ENCODE data around the gene ZNF304. TPM values are rescaled to one million over a fixed set of nuclear protein-coding genes. Genes with fewer than 3 reads are reported as not detected.
A peak's percentile ranks its signal among the peaks of the same experiment; 100 is the strongest.
"Not testable (repeated sequence)": the region's sequence is repeated elsewhere in the genome, so short reads cannot be mapped to it uniquely, and the experiment has no call there.

Gene ZNF304
- total RNA-seq, 1 experiment from 2014 or later, result 11.1 TPM

DNA sequence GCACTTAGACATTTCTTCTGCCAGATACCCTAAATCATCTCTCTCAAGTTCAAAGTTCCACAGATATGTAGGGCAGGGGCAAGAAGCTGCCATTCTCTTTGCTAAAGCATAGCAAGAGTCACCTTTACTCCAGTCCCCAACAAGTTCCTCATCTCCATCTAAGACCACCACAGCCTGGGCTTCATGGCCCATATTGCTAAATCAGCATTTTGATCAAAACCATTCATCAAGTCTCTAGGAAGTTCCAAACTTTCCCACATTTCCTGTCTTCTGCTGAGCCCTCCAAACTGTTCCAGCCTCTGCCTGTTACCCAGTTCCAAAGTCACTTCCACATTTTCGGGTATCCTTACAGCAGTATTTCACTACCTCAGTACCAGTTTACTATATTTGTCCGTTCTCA is 23.6 kb downstream of the ZNF304 start:
- Histone ChIP-seq H3K9me3 (replicated peaks) (peaks cover 30% of the 10 kb centered on the region), H3K36me3 (peaks cover 66% of the 10 kb centered on the region)
- H3K4me3 ChIP-seq; H3K27me3 ChIP-seq (replicated peaks); H3K27ac ChIP-seq; DNase-seq (ENCODE audit: low read depth in 1 of 2, low spot score in 2 of 2); H3K4me1 ChIP-seq (replicated peaks): not testable (repeated sequence)

DNA sequence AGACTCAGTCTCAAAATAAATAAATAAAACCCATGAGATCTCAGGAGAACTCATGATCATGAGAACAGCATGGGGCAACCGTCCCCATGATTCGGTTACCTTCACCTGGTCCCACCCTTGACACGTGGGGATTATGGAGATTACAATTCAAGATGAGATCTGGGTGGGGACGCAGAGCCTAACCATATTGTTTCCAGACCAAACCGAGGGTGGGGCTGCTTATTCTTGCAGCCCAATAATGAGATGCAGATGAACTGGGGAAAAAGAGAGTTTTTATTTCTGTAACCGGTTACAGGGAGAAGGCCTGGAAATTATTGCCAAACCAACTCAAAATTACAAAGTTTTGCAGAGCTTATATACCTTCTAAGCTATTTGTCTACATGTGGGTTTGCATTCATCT is 25.1 kb downstream of the ZNF304 start:
- Histone ChIP-seq H3K4me1 (replicated peaks) (no peaks in the 10 kb centered on the region), H3K4me3 (no peak overlapping the region), H3K9me3 (replicated peaks) (peaks cover 30% of the 10 kb centered on the region), H3K27me3 (replicated peaks) (no peaks in the 10 kb centered on the region), H3K36me3 (peaks cover 66% of the 10 kb centered on the region), H3K27ac (no peak overlapping the region)
- DNase-seq (ENCODE audit: low read depth in 1 of 2, low spot score in 2 of 2), result no peak

GRCh38 chr19:57377498-57378146 is 26.6 kb downstream of the ZNF304 start:
- no peak overlapping the region for H3K4me3 ChIP-seq
- H3K9me3 ChIP-seq (replicated peaks), result peaks cover 30% of the 10 kb centered on the region
- DNase-seq (ENCODE audit: low read depth in 1 of 2, low spot score in 2 of 2), result no peak

DNA sequence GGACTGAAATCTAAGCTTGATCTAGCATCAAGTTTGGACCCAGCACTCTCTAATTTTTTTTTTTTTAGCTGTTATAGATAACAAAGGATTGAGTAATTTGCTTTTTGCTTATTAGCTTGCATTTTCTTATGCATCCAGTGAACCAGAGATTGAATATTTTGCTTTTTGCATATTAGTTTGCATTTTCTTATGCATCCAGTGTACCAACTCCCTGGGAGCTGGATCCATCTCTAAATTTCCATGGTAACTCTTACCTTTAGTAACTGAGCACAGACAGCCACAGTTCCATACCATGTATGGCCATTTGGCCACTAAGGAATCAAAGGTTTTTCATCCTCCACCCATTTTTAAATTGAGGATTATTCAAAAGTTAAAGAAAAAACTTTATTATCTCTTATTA is 29.9 kb downstream of the ZNF304 start:
- H3K4me3 ChIP-seq, result no peak overlapping the region
- no peak for DNase-seq (ENCODE audit: low read depth in 1 of 2, low spot score in 2 of 2)

More at GRCh38 chr19:57377498-57378146, 26.6 kb downstream of the ZNF304 start:
- no peaks in the 10 kb centered on the region for H3K4me1 ChIP-seq (replicated peaks)
- H3K27ac ChIP-seq, result no peak overlapping the region
- H3K27me3 ChIP-seq (replicated peaks), result no peaks in the 10 kb centered on the region
- peaks cover 59% of the 10 kb centered on the region for H3K36me3 ChIP-seq

DNA sequence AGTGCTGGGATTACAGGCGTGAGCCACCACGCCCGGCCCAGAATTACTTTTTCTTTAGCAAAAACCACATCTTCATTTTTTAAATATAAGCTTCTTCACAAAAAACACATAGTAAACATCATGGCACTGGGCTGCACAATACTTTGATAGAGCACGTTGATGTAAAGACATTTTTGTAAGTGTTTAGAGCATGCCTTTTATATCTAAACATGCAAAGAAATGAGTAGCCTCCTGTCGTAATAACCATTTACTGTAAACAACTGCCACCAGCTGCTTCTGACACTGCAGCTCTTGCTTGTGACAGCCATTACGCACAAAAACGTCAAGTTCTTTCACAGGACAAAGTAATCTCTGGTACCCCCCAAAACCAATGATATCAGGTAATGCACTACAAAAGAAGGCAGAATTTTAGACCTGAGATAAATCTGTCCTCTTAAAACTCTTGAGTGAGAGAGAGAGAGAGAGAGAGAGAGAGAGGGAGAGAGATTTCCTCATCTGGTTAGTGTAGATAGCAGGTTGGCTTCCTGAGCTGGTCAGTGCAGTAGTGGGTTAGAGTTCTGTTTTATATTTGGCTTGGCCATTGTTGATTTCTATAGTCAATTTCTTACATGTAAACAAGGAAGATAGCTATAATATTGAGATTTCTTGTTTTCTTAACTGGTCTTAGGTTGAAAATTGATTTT is 31.9 kb downstream of the ZNF304 start:
- H3K36me3 ChIP-seq, result peaks cover 12% of the 10 kb centered on the region
- no peak overlapping the region for H3K4me3 ChIP-seq
- DNase-seq (ENCODE audit: low read depth in 1 of 2, low spot score in 2 of 2), result no peak
- H3K9me3 ChIP-seq (replicated peaks), result peaks cover 12% of the 10 kb centered on the region
- no peak overlapping the region for H3K27ac ChIP-seq
- H3K4me1 ChIP-seq (replicated peaks), result no peaks in the 10 kb centered on the region
- H3K27me3 ChIP-seq (replicated peaks), result no peaks in the 10 kb centered on the region

More for the DNA sequence above, 29.9 kb downstream of the ZNF304 start:
- H3K27me3 ChIP-seq (replicated peaks), result no peaks in the 10 kb centered on the region
- H3K36me3 ChIP-seq, result peaks cover 29% of the 10 kb centered on the region
- no peaks in the 10 kb centered on the region for H3K4me1 ChIP-seq (replicated peaks)
- H3K9me3 ChIP-seq (replicated peaks), result peaks cover 22% of the 10 kb centered on the region
- H3K27ac ChIP-seq, result no peak overlapping the region

DNA sequence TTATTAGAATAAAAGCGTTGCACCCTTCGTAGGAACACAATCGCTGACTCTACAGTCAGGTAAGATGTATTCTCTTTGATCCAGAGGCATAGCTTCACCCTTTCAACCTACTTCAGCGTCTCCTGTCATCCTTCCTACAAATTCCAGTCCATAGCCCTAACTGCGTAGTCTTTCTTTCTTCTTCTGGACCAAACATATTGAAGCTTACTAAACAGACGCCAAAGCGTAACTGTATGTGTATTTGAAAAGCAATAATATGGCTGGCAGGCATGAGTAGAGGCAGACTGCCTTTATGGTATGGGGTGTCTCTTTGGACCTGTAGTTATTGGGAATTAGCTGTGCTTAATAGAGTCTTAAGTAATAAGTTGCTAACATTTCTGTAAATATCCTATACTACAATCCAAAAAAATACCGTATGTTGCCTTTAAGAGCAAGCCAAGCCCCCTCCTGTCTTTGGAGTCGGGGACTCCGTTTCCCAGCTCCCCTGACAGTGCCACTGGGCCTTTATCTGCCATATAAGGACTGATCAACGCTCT is 38.2 kb downstream of the ZNF304 start:
- no peaks in the 10 kb centered on the region; the same call in none of the 2 replicates for H3K9me3 ChIP-seq (replicated peaks)
- peaks cover 3% of the 10 kb centered on the region; the same call in 1 of the 2 replicates for H3K4me1 ChIP-seq (replicated peaks)
- DNase-seq (ENCODE audit: low read depth in 1 of 2, low spot score in 2 of 2), result no peak
- H3K27ac ChIP-seq, result peak overlapping the region; percentile 40
- peak overlapping the region; percentile 59 for H3K4me3 ChIP-seq
- no peaks in the 10 kb centered on the region for H3K27me3 ChIP-seq (replicated peaks)
- H3K36me3 ChIP-seq, result peaks cover 30% of the 10 kb centered on the region

DNA sequence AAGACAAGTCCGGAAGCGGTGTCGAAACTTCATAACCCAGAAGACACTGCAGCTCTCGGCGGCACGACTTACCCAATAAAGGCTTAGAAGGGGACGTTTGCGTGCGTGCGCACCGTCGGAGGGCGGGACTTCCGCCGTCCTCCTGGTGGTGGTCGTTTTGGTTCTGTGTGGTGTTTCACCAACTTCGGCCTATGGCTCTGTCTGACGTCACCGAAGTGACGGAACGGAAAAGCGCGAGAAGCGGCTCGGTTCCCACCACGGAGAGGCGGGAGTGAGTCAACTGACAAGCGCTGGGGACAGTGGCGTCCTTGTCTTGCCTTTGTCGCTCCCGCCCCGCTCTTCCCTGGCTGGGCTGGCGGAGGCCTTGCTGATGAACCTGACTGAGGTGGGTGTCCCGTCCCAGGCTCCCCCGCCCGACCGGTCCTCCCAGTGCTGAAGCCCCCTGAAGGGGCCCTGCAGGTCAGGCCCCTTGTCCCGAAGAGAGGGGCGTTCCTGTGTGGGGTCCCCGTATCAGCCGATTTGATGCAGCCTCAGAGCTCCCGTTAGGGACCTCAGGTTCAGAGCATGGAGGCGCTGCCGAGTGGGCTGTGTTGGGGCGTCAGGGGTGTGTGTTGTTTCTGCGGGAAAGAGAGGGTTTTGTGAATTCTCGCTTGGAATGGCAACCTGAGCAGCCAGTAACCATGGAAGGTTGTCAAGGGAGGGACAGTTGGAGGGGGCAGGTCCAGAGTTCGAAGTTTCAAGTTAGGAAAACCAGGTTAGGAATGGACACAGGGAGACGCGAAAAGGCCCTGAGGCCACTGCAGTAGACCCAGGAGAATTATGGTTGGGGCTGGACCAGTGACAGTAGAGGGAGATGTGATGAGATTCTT is 38.9 kb downstream of the ZNF304 start, which contains the start of gene ZNF548:
Gene ZNF548 (plus strand): TSS at position 125 of the 869 bp plus-strand sequence. CDS start 246 bp downstream, at position 371.
- no peaks in the 10 kb centered on the region for H3K27me3 ChIP-seq (replicated peaks)
- peaks cover 34% of the 10 kb centered on the region for H3K36me3 ChIP-seq
- H3K9me3 ChIP-seq (replicated peaks), result no peaks in the 10 kb centered on the region; the same call in none of the 2 replicates
- H3K27ac ChIP-seq, result peak within 1 kb of the TSS; percentile 83
- peak; percentile 97 to 99 for DNase-seq (ENCODE audit: low read depth in 1 of 2, low spot score in 2 of 2)
- peak within 1 kb of the TSS; percentile 59 for H3K4me3 ChIP-seq
- peaks cover 3% of the 10 kb centered on the region; the same call in 1 of the 2 replicates for H3K4me1 ChIP-seq (replicated peaks)

- Histone ChIP-seq H3K9me3 (replicated peaks) (peaks cover 22% of the 10 kb centered on the region), H3K36me3 (peaks cover 79% of the 10 kb centered on the region), H3K27me3 (replicated peaks) (no peaks in the 10 kb centered on the region), H3K4me3 (no peak overlapping the region), H3K4me1 (replicated peaks) (no peaks in the 10 kb centered on the region; the same call in 1 of the 2 replicates), H3K27ac (no peak overlapping the region)
- DNase-seq (ENCODE audit: low read depth in 1 of 2, low spot score in 2 of 2), result no peak
Measured at GRCh38 chr19:57395710-57396109, 44.6 kb downstream of the ZNF304 start.

DNA sequence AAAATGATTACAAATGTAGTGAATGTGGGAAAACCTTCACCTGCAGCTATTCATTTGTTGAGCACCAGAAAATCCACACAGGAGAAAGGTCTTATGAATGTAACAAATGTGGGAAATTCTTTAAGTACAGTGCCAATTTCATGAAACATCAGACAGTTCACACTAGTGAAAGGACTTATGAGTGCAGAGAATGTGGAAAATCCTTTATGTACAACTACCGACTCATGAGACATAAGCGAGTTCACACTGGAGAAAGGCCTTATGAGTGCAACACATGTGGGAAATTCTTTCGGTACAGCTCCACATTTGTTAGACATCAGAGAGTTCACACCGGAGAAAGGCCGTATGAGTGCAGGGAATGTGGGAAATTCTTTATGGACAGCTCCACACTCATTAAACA is 47.8 kb downstream of the ZNF304 start:
- no peak for DNase-seq (ENCODE audit: low read depth in 1 of 2, low spot score in 2 of 2)
- Histone ChIP-seq H3K36me3 (peaks cover 55% of the 10 kb centered on the region), H3K4me3 (no peak overlapping the region), H3K27ac (no peak overlapping the region), H3K27me3 (replicated peaks) (no peaks in the 10 kb centered on the region), H3K4me1 (replicated peaks) (no peaks in the 10 kb centered on the region), H3K9me3 (replicated peaks) (peaks cover 22% of the 10 kb centered on the region)

GRCh38 chr19:57403737-57404563 is 52.9 kb downstream of the ZNF304 start:
- Histone ChIP-seq H3K27me3 (replicated peaks) (no peaks in the 10 kb centered on the region), H3K27ac (no peak overlapping the region), H3K4me1 (replicated peaks) (no peaks in the 10 kb centered on the region), H3K36me3 (peaks cover 13% of the 10 kb centered on the region), H3K9me3 (replicated peaks) (peaks cover 8% of the 10 kb centered on the region), H3K4me3 (no peak overlapping the region)
- no peak for DNase-seq (ENCODE audit: low read depth in 1 of 2, low spot score in 2 of 2)

- H3K27me3 ChIP-seq (replicated peaks), result no peaks in the 10 kb centered on the region
- no peaks in the 10 kb centered on the region for H3K9me3 ChIP-seq (replicated peaks)
- peaks cover 4% of the 10 kb centered on the region; the same call in 1 of the 2 replicates for H3K36me3 ChIP-seq
- no peak overlapping the region for H3K27ac ChIP-seq
- no peak overlapping the region for H3K4me3 ChIP-seq
- H3K4me1 ChIP-seq (replicated peaks), result peaks cover 5% of the 10 kb centered on the region
- peak; percentile 20 to 50 for DNase-seq (ENCODE audit: low read depth in 1 of 2, low spot score in 2 of 2)
Measured at GRCh38 chr19:57406516-57407123, 55.5 kb downstream of the ZNF304 start.

All from SJSA1 (cell line).